Glomerular visceral epithelial cell (primary cell): ENCODE measurements around the gene UBE2N.
"Not testable (repeated sequence)": the region's sequence is repeated elsewhere in the genome, so short reads cannot be mapped to it uniquely, and the experiment has no call there.

Experiments used
- DNase-seq: peaks from one replicate; pipeline ENCODE4 v3.0.0-alpha.2; 2016; ENCODE audit errors: extremely low spot score

Gene UBE2N

GRCh38 chr12:93411060-93411459, 30.7 kb downstream of the UBE2N start:
- DNase-seq, result not testable (repeated sequence)

DNA sequence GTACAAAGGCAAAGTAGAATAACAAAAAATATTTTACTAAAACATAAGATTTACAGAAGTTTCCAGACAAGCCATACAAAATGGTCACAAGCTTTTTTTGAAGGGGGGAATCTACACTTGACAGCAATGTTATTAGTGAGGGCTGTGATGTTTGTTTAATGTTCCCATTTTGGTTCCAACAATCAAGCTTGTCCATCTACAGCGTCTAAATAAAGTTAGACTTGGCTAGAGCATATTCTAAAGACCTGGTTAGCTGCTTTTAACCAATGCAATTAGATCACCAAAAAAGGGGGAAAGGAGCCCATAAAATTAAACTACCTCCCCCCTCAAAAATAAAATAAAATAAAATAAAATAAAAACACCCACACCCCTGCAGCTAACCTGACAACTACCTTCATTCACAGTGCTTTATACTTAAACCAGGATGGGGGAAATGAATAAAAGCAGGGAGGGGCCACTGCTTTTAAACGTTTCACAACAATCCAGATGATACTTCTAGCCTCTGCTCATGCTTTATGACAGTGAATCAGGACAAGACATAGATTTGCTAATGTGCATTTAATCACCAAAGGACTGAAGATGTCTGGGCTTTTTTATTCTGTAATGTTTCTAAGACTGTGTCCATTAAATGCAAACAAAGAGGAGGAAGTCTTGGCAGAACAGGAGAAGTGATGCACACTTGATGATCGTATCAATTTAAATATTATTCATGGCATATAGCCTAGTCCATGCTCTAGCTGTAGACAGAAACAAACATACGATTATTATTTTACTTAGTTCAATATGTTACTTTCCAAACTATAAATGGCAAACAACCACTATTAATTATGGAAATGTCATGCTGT, 32.2 kb downstream of the UBE2N start:
- DNase-seq, result not testable (repeated sequence)

DNA sequence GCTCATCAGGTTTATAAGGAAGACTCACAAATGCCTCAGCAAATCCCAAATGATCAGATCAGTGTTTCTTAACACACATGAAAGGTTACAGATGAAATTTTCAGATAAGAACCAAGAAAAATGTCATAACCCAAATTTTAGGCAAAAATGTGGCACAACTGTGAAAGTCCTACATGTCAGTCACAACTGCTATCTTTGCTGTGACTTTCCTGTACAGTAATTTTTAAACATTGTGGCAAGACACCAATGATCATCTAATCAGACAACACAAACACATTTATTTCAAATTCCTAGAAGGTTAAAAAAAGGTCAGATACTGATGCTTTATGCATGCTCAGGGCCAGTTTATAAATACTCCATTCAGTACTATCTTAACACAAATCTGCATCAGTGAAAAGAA, 32.9 kb downstream of the UBE2N start:
- no peak for DNase-seq

- DNase-seq, result no peak
These were observed 33.8 kb downstream of the UBE2N start for GRCh38 chr12:93407963-93408283.

GRCh38 chr12:93407054-93407962, 34.4 kb downstream of the UBE2N start:
- DNase-seq, result no peak

GRCh38 chr12:93404961-93405849, 36.5 kb downstream of the UBE2N start:
- DNase-seq, result no peak

DNA sequence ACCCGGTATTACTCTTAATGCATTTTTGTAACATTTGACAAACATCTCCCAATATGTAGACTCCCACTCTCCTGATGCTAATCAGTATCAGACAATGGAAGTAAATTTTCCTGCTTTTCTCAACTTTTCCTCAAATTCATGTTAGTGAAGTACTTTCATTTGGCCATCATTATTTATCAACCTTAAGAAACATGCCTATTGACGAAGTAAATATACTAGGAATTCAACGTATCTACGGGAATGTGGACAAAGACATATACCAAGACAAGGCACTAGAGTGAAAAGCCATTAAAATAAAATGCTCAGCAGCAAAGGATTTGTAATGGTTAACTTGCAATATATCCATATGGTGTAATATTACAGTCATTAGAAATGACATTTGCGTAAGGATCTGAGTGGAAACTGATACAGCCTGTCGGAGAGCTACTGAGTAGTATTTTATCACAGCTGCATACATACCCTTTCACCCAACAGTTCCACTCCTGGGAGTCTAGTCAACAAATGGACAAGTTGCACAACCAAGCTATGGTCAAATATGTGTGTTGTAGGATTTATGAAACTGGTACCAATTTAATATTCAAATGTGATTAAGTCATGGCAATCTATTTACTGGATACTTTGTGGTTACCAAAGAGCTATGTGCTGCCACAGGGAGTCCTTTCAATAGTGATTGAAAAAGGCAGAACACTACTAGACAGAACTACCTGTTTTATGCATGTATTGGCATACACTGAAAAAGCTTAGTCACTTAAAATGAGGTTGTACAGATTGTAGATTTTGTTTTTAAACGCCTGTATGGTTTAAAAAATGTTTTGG, 37.6 kb downstream of the UBE2N start:
- DNase-seq, result no peak

GRCh38 chr12:93402333-93403311, 39.1 kb downstream of the UBE2N start:
- DNase-seq, result no peak

DNA sequence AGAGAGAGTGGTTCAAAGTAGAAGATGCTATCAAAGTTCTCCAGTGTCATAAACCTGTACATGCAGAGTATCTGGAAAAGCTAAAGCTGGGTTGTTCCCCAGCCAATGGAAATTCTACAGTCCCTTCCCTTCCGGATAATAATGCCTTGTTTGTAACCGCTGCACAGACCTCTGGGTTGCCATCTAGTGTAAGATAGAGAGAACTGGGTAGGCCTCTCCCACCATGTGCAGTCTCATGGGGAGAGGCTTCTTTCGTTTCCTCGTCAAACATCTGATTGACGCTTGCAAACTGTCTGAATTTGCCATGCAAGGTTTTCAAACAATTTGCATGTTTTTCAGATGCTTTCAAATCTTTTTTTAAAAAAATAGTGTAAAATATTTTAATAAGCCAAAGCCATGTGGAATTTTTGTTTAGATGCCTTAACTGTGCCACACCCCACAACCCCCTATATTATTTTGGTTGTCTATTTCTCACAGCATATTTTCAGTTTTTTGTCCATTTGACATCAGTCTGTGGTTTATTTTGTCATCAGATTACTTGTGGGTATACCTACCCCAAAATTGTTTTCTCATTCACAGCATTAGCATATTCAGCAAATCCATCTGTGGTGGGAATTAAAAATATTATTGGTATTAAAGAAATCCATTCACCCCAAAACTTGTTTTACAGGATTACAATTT, 42.4 kb downstream of the UBE2N start:
- not testable (repeated sequence) for DNase-seq

DNA sequence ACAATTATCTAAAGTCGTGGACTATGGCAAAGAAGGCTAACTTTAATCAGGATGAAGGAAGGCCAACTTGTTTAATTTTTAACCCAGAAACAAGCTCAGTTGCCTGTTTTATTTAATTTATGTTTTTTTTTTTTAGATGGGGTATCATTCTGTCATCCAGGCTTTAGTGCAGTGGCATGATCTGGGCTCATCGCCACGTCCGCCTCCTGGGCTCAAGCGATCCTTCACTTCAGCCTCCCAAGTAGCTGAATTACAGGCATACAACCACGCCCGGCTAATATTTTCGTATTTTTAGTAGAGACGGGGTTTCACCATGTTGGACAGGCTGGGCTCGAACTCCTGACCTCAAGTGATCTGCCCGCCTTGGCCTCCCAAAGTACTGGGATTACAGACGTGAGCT, 44.3 kb downstream of the UBE2N start:
- DNase-seq, result no peak

DNA sequence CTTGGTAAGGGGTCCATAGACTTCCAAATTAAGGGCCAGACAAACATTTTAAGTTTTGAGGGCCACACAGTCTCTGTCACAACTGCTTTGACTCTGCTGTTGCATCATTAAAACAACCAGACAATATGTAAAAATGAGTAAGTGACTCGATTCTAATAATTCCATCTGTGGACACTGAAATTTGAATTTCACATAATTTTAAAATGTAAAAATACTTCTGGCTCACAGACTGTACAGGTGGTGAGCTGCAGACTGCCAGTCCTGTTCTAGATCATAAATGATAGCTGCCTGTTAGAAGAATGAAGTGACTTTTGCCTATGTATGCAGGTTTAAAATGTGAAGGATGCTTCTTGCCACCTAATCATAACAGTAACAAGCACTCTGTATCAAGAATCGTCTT, 48.3 kb downstream of the UBE2N start:
- DNase-seq, result no peak

DNA sequence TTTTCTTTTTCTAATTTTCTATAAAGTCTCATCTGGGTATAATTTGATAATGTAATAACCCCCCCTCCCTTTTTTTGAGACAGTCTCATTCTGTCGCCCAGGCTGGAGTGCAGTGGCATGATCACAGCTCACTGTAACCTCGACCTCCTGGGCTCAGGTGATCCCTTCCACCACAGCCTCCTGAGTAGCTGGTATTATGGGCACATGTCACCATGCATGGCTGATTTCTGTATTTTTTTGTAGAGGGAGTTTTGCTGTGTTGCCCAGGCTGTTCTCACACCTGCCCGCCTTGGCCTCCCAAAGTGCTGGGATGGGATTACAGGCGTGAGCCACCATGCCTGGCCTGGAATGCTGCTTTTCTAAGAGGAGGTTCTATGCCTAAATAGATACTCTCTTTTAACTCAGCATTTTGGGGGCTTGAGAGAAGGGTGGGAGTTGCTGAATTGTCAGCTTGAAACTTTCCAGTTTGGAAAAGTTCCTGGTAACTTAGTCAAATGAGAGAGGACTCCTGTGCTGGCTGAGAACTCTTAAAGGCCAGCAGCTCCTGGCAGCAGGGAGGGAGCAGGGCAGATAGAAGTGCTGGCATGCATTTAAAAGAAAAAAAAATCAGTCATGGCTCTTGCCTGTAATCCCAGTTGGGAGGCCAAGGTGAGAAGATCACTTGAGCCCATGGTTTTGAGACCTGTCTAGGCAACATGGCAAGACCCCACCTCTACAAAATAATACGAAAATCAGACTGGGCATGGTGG, 51.0 kb downstream of the UBE2N start:
- DNase-seq, result peak; percentile 30

- no peak for DNase-seq
These were observed 51.7 kb downstream of the UBE2N start for GRCh38 chr12:93390031-93390430.

DNA sequence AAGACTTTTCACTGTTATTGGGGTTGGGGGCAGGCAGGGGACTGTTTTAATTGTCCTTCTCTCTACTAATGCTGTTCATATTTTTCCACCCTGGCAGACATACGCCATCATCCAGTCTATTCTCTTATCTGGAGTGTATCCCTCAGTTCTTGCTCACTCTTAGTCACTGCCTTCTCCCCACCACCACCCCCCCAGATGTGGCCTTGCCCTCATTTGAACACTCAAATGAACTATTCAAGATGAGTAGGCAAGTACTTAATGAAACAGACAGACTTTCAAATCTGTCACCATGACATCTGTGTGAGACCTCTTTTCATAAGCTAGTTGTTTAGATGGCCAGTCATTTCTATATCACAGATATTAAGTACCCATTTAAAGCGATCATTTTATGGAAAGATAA, 54.0 kb downstream of the UBE2N start:
- no peak for DNase-seq

GRCh38 chr12:93381976-93382437, 59.7 kb downstream of the UBE2N start:
- DNase-seq, result not testable (repeated sequence)

- DNase-seq, result no peak
These were observed 60.4 kb downstream of the UBE2N start for GRCh38 chr12:93381161-93381975.

- DNase-seq, result no peak
These were observed 61.1 kb downstream of the UBE2N start for GRCh38 chr12:93380480-93381121.
